Right lobe of liver (tissue), 4 donors: ENCODE results near the gene RSRC1.

Source experiments
- CTCF ChIP-seq, 4 donors: fragments of 200-600 bp in 3 of 4; fragments of 450-650 bp in 1 of 4; IDR thresholded peaks; one replicate each; pipeline versions ENCODE4 v1.5.1 to v1.8.0; 2016 to 2022; ENCODE audit warnings: antibody characterized with exemption in 4 of 4, mild to moderate bottlenecking in 2 of 4
- POLR2A ChIP-seq: fragments of 450-650 bp; IDR thresholded peaks from one replicate; pipeline ENCODE4 v1.6.1; 2017; ENCODE audit warnings: antibody characterized with exemption, mild to moderate bottlenecking
- donor health status: DM: no; HTN: no; CAD: no.
- donor health status: DM: no; HTN: no; CAD: no.
- donor health status: DM: no; HTN: yes; CAD: no.

- no peak for TF ChIP-seq POLR2A
- TF ChIP-seq CTCF (IDR thresholded peaks at IDR 0.05) = no peak
Observed at GRCh38 chr3:158443632-158444031, 333.7 kb downstream of the RSRC1 start.
